Lower leg skin (tissue), 4 donors: ENCODE results near the gene GALNT18. TPM values are rescaled to one million over a fixed set of nuclear protein-coding genes. Genes with fewer than 3 reads are reported as not detected.

ENCODE experiments used
- DNase-seq, 2 donors: peaks; one replicate each; pipeline ENCODE4 v3.0.0-alpha.2; 2019; ENCODE audit warnings: low spot score in 2 of 2
- H3K4me3 ChIP-seq: fragments of 200-600 bp; sonication (generic); 2 replicates; pipeline ENCODE4 v1.5.1; 2017; ENCODE audit warnings: mild to moderate bottlenecking, low read depth; ENCODE audit not compliant: poor library complexity, severe bottlenecking
- POLR2A ChIP-seq, 2 donors: fragments of 450-650 bp; IDR thresholded peaks; one replicate each; pipeline ENCODE4 v1.6.1; 2016 to 2017; ENCODE audit warnings: antibody characterized with exemption in 2 of 2, mild to moderate bottlenecking in 1 of 2, moderate library complexity in 1 of 2
- WGBS, 2 donors: methylation state at CpG; one replicate each; pipeline ENCODE4 v1.1.5; 2018; 5-methylcytosine and 5-hydroxymethylcytosine counted together
- intact Hi-C: fragments of 100-400 bp; cut with DNase I; formaldehyde crosslinking; loops from one replicate; pipeline ENCODE4 v1.15.0; 2023; ENCODE audit warnings: low total_unique reads
- total RNA-seq, 4 donors: library from RNA; depleted of rRNA; stranded (reverse); fragments of >200 nt; gene quantifications; one replicate each; pipeline ENCODE4 v1.1.0, GENCODE V29; 2016
- TF ChIP-seq, protein P1 (sequence below), 3 donors: fragments of 450-650 bp; IDR thresholded peaks; one replicate each; pipeline ENCODE4 v1.5.1; 2016; ENCODE audit warnings: antibody characterized with exemption in 3 of 3, mild to moderate bottlenecking in 3 of 3, moderate library complexity in 2 of 3

Gene GALNT18
- total RNA-seq, 4 donors from 2014 or later = 11.5 to 33.0 (median 17.7) TPM

DNA sequence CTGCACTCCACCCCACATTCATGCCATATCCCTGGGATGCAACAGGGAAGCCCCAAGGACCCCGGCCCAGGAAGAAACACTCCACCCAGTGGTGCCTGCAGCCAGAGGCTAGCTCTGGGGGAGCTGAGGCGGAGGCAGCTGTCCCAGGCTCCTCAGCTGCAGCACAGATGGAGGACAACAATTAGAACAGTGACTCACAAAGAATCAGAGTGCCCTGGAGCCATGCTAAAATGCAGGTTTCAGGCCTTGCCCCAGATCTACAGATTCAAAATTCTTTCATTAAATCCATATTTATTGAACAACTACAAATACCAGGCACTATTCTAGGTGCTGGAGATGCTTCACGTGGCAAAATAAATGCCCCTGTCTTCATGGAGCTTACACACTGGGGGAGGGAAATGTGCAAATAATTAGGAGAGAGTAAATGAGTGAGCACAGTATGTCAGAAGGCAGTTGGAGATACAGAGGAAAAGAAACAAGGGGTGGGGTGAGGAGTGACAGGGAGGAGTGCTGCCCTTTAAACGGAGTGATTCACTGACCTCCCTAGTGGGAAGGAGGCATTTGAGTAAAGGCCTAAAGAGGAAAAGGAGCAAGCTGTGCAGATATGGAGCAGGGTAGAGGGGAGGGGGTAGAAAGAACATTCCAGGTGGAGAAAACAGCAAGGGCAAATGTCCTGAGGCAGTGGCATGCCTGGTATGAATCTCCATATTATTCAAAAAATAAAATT, 195.4 kb downstream of the GALNT18 start:
- 55 to 60% methylated on average over 4 of the region's 4 CpGs for WGBS, 2 donors

DNA sequence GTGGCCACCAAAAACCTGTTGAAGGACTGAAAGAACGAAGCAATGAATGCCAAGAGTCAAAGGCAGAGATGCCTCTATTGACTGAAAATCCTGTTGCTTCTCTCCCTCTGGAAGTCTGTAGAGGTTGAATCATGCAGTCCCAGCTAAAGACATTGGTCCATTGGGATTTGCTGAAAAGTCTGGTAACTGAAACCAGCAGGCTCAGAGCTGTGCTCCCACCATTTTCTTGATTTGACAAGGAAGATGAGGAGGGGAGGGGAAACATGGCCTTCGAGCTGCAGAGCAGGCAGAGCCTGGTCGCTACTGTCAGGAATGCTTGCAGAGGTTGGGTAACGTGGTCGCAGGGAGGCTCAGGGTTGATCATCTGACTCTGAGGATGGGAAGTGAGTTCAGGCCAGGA, 196.0 kb downstream of the GALNT18 start:
- no peak overlapping the region for H3K4me3 ChIP-seq
- WGBS, 2 donors = 78 to 90% methylated on average over 5 of the region's 5 CpGs
- DNase-seq = no peak
- TF ChIP-seq, protein P1, sequence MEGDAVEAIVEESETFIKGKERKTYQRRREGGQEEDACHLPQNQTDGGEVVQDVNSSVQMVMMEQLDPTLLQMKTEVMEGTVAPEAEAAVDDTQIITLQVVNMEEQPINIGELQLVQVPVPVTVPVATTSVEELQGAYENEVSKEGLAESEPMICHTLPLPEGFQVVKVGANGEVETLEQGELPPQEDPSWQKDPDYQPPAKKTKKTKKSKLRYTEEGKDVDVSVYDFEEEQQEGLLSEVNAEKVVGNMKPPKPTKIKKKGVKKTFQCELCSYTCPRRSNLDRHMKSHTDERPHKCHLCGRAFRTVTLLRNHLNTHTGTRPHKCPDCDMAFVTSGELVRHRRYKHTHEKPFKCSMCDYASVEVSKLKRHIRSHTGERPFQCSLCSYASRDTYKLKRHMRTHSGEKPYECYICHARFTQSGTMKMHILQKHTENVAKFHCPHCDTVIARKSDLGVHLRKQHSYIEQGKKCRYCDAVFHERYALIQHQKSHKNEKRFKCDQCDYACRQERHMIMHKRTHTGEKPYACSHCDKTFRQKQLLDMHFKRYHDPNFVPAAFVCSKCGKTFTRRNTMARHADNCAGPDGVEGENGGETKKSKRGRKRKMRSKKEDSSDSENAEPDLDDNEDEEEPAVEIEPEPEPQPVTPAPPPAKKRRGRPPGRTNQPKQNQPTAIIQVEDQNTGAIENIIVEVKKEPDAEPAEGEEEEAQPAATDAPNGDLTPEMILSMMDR (IDR thresholded peaks at IDR 0.05) = no peak
- no peak for TF ChIP-seq POLR2A (IDR thresholded peaks at IDR 0.05)
- intact Hi-C loops = no loop called here

More for the DNA sequence above, 195.4 kb downstream of the GALNT18 start:
- no peak for DNase-seq
- intact Hi-C loops = no loop called here
- H3K4me3 ChIP-seq = no peak overlapping the region
- TF ChIP-seq, protein P1 (IDR thresholded peaks at IDR 0.05) = no peak
- TF ChIP-seq POLR2A (IDR thresholded peaks at IDR 0.05) = no peak

DNA sequence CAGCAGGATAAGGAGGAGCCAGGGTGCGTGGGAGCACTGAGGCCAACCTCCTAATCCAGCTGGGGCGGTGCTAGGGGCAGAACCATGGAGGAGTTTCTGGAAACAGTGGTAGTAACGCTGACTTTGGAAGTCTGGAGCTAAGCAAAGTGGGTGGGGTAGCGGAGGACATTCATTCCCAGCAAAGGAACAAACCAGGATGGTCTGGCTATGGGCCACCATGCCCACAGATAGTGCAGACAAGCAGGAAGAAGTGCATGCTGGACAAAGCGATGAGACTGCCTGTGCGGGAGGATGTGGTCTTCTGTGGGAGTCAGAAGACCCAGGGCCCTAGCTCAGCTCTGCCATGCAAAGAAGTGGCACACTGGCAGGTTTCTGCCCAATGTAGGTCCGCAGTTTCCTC, 197.1 kb downstream of the GALNT18 start:
- no peak overlapping the region for H3K4me3 ChIP-seq
- TF ChIP-seq, protein P1 (IDR thresholded peaks at IDR 0.05) = no peak
- TF ChIP-seq POLR2A (IDR thresholded peaks at IDR 0.05) = no peak
- 91 to 92% methylated on average over 7 of the region's 7 CpGs for WGBS, 2 donors
- intact Hi-C loops = no loop called here
- no peak for DNase-seq

DNA sequence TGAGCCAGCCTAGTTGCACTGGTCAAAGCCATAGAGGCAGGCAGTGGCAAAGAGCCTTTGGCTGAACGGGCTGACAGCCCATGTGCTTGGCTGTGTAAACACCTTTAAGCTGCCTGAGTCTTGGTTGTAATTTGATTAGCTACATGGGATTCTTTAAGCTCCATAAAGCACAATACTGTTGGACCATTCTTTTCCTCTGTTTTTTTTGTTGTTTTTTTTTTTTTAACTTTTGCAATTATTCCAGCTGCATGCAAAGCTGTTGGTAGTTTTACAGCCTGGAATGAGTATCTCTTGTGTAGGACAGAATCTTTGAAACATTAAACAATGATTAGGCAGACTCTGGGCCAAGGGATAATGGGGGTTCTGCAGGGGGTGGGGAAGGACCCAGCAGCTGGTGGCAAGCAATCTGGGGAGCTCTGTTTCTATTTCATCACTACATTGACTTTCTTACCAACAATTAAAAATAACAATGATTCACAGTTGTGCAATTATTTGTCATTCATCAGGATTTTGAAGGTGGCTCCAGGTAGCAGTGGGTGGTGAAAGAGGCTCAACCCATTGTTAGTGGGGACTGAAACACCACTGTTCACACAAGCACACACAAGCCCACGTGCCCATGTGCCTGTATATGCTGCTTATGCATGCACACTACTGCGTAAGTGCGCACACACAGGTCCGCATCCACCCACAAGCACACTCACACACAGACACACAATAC, 199.2 kb downstream of the GALNT18 start:
- 76 to 92% methylated on average over 5 of the region's 5 CpGs for WGBS, 2 donors
- intact Hi-C loops = no loop called here
- no peak for DNase-seq
- H3K4me3 ChIP-seq = no peak overlapping the region
- TF ChIP-seq, protein P1 (IDR thresholded peaks at IDR 0.05) = no peak
- no peak for TF ChIP-seq POLR2A (IDR thresholded peaks at IDR 0.05)

DNA sequence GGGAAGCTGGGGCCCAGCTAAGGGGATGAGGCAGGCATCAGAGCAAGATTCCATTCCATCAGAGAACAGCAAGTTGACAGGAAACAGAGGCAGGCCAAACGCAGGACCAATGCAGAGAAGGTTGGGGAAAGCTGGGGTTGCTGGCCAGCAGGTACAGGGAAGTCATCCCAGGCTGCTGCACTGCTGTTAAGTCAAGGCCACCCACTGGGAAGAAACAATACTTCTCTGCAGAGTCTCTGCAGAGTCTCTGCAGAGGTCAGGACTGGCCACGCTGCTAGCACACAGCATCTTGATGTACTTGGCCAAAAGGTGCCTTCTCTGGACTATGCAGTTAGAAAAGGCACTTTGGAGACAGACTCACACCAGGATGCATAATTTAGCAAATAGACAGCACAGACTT, 200.3 kb downstream of the GALNT18 start:
- intact Hi-C loops = no loop called here
- H3K4me3 ChIP-seq = no peak overlapping the region
- 58 to 76% methylated on average over 2 of the region's 2 CpGs for WGBS, 2 donors
- TF ChIP-seq POLR2A (IDR thresholded peaks at IDR 0.05) = no peak
- TF ChIP-seq, protein P1 (IDR thresholded peaks at IDR 0.05) = no peak
- DNase-seq = no peak
